ENCODE results near the gene MEN1.

Gene MEN1

GRCh38 chr11:64809781-64810241, 540 bp downstream of the MEN1 start:
- ChIA-PET CTCF (interaction anchor here (1.0 kb wide), 1 partner anchor 23 kb away, joined by 3 read pairs; no protein-coding TSS in a partner anchor), POLR2A (interaction anchor here (1.1 to 2.1 kb wide), 2 partner anchors 31 to 231 kb away, joined by 3 to 4 read pairs; partner anchors contain the start of gene SAC3D1)
- peak; percentile 77 for TF ChIP-seq PKNOX1 (IDR thresholded peaks at IDR 0.05)
- no peak for TF ChIP-seq NFRKB (IDR thresholded peaks at IDR 0.05)
- TF ChIP-seq HDGF (IDR thresholded peaks at IDR 0.05; ENCODE audit: borderline replicate concordance): no peak
- TF ChIP-seq ELF4 (IDR thresholded peaks at IDR 0.05): no peak
- no peak for TF ChIP-seq FOXA1 (IDR thresholded peaks at IDR 0.05)
- DNase-seq (ENCODE audit: extremely low spot score): peak; percentile 36

GRCh38 chr11:64805481-64805880, 4.9 kb downstream of the MEN1 start:
- no peak for TF ChIP-seq FOXK2 (IDR thresholded peaks at IDR 0.05)
- TF ChIP-seq SP1 (IDR thresholded peaks at IDR 0.05): no peak
- TF ChIP-seq LEF1 (IDR thresholded peaks at IDR 0.05; ENCODE audit: borderline replicate concordance): no peak
- no peak for TF ChIP-seq FOXM1 (IDR thresholded peaks at IDR 0.05; ENCODE audit: borderline replicate concordance)
- TF ChIP-seq PKNOX1 (IDR thresholded peaks at IDR 0.05): no peak
- TF ChIP-seq SUZ12 (IDR thresholded peaks at IDR 0.05): no peak
- TF ChIP-seq TARDBP (IDR thresholded peaks at IDR 0.05): no peak
- ChIA-PET POLR2A (no interaction called here), CTCF (no interaction called here)
- DNase-seq (ENCODE audit: extremely low spot score): no peak

GRCh38 chr11:64804346-64805210, 5.8 kb downstream of the MEN1 start:
- no peak for DNase-seq (ENCODE audit: extremely low spot score)
- CTCF ChIA-PET: interaction anchor here (0.7 to 1.0 kb wide), 5 partner anchors 9 to 192 kb away, joined by 3 to 5 read pairs (median 3); partner anchors contain the start of gene BATF2
- no peak for TF ChIP-seq ZNF384 (IDR thresholded peaks at IDR 0.05)
- TF ChIP-seq FOXM1 (IDR thresholded peaks at IDR 0.05; ENCODE audit: borderline replicate concordance): no peak
- TF ChIP-seq HDGF (IDR thresholded peaks at IDR 0.05; ENCODE audit: borderline replicate concordance): no peak
- TF ChIP-seq CTBP1 (IDR thresholded peaks at IDR 0.05; ENCODE audit: borderline replicate concordance): no peak
- TF ChIP-seq NFRKB (IDR thresholded peaks at IDR 0.05): no peak
- no peak for TF ChIP-seq FOXA1 (IDR thresholded peaks at IDR 0.05)
- no peak for TF ChIP-seq L3MBTL2 (conservative IDR thresholded peaks at IDR 0.05)
- TF ChIP-seq ELF4 (IDR thresholded peaks at IDR 0.05): no peak
- no peak for TF ChIP-seq TARDBP (IDR thresholded peaks at IDR 0.05)
- no peak for TF ChIP-seq SP1 (IDR thresholded peaks at IDR 0.05)
- TF ChIP-seq ARNT (IDR thresholded peaks at IDR 0.05): no peak
- no peak for TF ChIP-seq LEF1 (IDR thresholded peaks at IDR 0.05; ENCODE audit: borderline replicate concordance)
- TF ChIP-seq FOXK2 (IDR thresholded peaks at IDR 0.05): no peak
- TF ChIP-seq SUZ12 (IDR thresholded peaks at IDR 0.05): no peak
- no peak for TF ChIP-seq PKNOX1 (IDR thresholded peaks at IDR 0.05)
- TF ChIP-seq BHLHE40 (IDR thresholded peaks at IDR 0.05; ENCODE audit: borderline replicate concordance): no peak
- POLR2A ChIA-PET: interaction anchor here (0.7 kb wide), 1 partner anchor 26 kb away, joined by 5 read pairs; no protein-coding TSS in a partner anchor

GRCh38 chr11:64803846-64804345, 6.5 kb downstream of the MEN1 start:
- ChIA-PET CTCF (interaction anchor here (0.7 to 1.0 kb wide), 5 partner anchors 9 to 193 kb away, joined by 3 to 5 read pairs (median 3); partner anchors contain the start of gene BATF2), POLR2A (interaction anchor here (0.7 to 1.8 kb wide), 4 partner anchors 25 to 331 kb away, joined by 3 to 6 read pairs (median 4); partner anchors contain the start of gene SF1)
- DNase-seq (ENCODE audit: extremely low spot score): no peak
- TF ChIP-seq CTBP1 (IDR thresholded peaks at IDR 0.05; ENCODE audit: borderline replicate concordance) (no peak), ZNF384 (IDR thresholded peaks at IDR 0.05) (no peak), ARNT (IDR thresholded peaks at IDR 0.05) (no peak), SUZ12 (IDR thresholded peaks at IDR 0.05) (no peak), NFRKB (IDR thresholded peaks at IDR 0.05) (no peak), L3MBTL2 (conservative IDR thresholded peaks at IDR 0.05) (no peak), HDGF (IDR thresholded peaks at IDR 0.05; ENCODE audit: borderline replicate concordance) (no peak), BHLHE40 (IDR thresholded peaks at IDR 0.05; ENCODE audit: borderline replicate concordance) (no peak), ELF4 (IDR thresholded peaks at IDR 0.05) (no peak), LEF1 (IDR thresholded peaks at IDR 0.05; ENCODE audit: borderline replicate concordance) (no peak), FOXA1 (IDR thresholded peaks at IDR 0.05) (no peak), TARDBP (IDR thresholded peaks at IDR 0.05) (no peak), SP1 (IDR thresholded peaks at IDR 0.05) (no peak), FOXM1 (IDR thresholded peaks at IDR 0.05; ENCODE audit: borderline replicate concordance) (no peak), FOXK2 (IDR thresholded peaks at IDR 0.05) (no peak), PKNOX1 (IDR thresholded peaks at IDR 0.05) (no peak)
